Upper lobe of left lung (tissue), 4 donors: ENCODE data around the gene P3H2.

Source experiments
- EP300 ChIP-seq, 4 donors: sonication (generic); formaldehyde crosslinking; IDR thresholded peaks; one replicate each; pipeline ENCODE4 v1.5.1; 2017; ENCODE audit warnings: antibody characterized with exemption in 4 of 4, control low read depth in 2 of 4
- POLR2A ChIP-seq, 4 donors: fragments of 450-650 bp; IDR thresholded peaks; one replicate each; pipeline ENCODE4 v1.5.1; 2016 to 2017; ENCODE audit warnings: antibody characterized with exemption in 4 of 4, mild to moderate bottlenecking in 2 of 4
- POLR2AphosphoS5 ChIP-seq, 2 donors: sonication (generic); formaldehyde crosslinking; IDR thresholded peaks; one replicate each; pipeline ENCODE4 v1.5.1; 2017; ENCODE audit warnings: antibody characterized with exemption in 2 of 2
- TF ChIP-seq, protein P1 (sequence below), 6 experiments: fragments of 450-650 bp in 4 of 6; fragments of 200-600 bp in 2 of 6; sonication (generic) in 2 of 6; IDR thresholded peaks; one replicate each; pipeline ENCODE4 v1.5.1; 2016 to 2019; ENCODE audit warnings: antibody characterized with exemption in 6 of 6

DNA sequence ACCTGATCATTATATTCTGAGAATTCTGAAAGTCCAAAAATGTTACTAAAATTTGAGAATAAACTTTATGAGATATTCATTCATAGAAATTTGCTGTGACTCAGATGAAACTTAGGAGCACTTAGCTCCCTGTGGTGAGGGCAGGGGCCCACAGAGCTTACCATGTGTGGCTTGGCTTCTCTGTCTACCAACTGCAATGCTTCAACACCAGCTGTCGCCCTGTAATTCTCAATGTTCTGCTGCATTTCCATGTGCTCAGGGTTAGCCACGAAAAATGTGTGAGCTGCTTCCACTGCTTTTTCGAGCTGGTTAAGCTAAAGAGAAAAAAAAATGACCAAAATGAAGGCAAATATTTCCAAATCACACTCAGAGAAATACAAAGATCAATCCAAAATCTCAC lies 125.6 kb downstream of the P3H2 start:
- TF ChIP-seq, protein P1, sequence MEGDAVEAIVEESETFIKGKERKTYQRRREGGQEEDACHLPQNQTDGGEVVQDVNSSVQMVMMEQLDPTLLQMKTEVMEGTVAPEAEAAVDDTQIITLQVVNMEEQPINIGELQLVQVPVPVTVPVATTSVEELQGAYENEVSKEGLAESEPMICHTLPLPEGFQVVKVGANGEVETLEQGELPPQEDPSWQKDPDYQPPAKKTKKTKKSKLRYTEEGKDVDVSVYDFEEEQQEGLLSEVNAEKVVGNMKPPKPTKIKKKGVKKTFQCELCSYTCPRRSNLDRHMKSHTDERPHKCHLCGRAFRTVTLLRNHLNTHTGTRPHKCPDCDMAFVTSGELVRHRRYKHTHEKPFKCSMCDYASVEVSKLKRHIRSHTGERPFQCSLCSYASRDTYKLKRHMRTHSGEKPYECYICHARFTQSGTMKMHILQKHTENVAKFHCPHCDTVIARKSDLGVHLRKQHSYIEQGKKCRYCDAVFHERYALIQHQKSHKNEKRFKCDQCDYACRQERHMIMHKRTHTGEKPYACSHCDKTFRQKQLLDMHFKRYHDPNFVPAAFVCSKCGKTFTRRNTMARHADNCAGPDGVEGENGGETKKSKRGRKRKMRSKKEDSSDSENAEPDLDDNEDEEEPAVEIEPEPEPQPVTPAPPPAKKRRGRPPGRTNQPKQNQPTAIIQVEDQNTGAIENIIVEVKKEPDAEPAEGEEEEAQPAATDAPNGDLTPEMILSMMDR (IDR thresholded peaks at IDR 0.05), result no peak
- TF ChIP-seq POLR2AphosphoS5 (IDR thresholded peaks at IDR 0.05) (no peak), EP300 (IDR thresholded peaks at IDR 0.05) (no peak), POLR2A (IDR thresholded peaks at IDR 0.05) (no peak)
